ENCODE results near the gene PRUNE2.
"Not testable (repeated sequence)": the region's sequence is repeated elsewhere in the genome, so short reads cannot be mapped to it uniquely, and the experiment has no call there.

PRUNE2 gene

DNA sequence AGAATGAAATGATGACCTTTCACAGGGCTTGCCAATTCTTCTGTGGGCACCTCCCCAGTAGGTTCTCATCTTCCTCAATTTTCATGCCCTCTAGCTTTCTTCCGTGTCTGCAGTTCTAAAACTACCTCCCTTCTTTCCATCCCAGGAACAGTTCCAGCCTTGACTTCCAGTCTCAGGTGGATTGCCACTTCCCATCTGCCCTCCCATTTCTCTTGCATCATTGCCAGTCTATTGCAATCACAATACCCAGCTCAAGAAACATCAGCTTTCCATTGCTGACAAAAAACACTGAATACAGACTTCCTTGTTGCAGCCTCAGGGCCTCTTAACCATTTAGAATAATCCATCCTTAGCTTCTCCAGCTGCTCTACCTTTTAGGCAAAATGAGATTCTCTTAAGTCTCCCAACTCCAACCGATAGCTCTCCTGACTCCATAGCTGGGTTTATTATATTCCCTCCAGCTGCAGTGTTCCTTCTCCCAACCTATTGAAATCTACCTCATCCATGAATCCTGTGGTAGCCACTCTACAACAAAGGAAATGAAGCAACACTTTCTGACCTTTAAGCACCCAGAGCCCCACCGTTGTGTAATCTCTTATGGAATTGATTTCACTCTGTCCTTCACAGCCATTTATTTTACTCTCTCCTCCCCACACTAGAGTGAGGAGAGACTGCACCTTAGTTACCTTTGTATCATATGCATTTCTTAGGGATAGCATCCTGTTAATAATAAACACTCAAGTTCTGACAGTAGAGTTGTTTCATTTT lies 217.3 kb downstream of the PRUNE2 start:
- DNase-seq, result no peak

DNA sequence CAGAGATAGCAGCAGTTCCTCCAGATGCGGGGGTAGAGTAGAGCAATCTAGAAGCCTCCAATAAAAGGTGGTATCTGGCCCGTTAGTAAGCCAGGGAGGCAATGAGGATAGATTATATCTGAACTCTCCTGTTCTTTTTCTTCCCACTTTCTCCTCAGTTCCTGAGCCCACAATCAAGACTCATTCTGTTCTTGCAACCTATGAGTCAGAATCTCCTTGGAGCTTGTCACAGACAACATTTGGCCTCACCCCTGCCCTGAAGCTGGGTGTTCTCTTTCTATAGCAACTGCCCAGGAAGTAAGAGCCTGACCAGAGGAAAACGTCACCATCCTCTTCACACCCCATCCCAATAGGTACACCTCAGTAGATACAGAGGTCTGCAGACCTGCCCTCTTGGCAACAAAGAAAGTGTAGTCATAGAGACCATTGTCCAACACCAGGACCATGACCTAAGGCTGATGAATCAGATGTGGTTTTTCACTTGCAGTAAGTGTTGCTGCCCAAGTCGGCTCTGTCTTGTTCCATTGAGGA lies 218.0 kb downstream of the PRUNE2 start:
- no peak for DNase-seq

DNA sequence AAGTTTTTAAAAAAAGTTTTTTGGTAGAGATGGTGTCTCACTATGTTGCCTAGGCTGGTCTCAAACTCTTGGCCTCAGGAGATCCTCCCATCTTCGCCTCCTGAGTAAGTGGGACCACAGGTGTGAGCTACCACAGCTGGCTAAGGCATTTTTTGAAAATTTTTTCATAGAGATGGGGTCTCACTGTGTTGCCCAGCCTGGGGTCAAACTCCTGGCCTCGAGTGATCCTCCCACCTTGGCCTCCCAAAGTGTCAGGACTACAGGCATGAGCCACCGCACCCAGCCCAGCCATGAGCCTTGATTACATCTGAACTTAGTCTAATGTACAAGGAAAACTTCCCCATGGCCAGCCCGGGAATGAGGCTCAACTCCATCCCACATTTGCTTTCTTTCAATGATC lies 219.2 kb downstream of the PRUNE2 start:
- DNase-seq, result no peak

DNA sequence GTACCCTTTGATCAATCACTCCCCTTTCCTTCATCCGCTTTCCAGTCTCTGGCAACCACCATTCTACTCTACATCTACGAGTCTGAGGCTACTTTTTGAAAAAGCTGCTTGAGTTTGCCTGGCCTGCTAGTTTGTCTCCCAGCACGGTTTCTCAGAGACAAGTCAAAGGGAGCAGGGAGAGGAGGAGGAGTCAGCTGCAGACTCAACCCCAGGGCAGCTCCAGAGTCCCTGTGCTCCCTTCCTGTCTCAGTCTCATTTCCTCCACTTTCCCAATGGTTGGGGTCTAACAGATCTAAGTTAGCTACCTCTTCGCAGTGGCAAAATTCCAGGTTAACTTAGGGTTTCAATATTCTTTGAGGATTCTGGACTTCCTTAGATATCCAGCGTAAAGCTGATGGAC lies 221.7 kb downstream of the PRUNE2 start:
- DNase-seq, result no peak

DNA sequence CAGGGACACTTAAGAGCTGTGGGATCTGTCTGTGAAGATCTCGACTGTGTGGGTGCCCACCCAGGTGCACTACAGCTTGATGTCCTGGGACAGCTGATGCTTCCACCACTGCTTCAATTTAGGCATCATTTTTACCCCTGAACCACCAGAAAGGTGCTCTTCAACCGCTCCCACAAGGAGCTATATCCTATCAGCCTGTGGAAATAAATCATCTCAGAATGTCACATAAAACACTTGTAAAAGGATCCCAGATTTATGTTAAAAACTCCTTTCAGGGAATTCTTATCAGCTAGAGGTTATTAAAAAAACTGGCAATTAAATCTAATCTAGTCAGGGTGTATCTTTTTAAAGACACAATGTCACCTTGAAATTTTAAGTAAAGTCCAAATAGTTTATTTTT lies 224.4 kb downstream of the PRUNE2 start:
- no peak for DNase-seq

DNA sequence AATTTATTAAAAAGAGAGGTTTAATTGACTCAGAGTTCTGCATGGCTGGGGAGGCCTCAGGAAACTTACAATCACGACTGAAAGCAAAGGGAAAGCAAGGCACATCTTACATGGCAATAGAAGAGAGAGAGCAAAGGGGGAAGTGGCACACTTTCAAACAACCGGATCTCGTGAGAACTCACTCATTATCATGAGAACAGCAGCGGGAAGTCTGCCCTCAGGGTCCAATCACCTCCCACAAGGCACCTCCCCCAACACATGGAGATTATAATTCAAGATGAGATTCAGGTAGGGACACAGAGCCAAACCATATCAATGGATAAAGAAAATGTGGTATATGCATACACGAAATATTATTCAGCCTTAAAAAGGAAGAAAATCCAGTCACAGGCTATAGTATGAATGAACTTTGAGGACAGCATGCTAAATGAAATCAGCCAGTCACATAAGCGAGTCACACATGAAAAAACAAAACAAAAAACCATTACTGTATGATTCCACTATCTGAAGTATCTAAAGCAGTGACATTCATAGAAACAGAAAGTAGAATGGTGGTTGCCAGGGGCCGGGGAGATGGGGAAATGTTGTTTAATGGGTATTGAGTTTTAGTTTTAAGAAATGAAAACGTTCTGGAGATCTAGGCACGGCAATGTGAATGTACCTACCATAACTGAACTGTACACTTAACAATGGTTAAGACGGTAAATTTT lies 225.0 kb downstream of the PRUNE2 start:
- DNase-seq, result no peak

DNA sequence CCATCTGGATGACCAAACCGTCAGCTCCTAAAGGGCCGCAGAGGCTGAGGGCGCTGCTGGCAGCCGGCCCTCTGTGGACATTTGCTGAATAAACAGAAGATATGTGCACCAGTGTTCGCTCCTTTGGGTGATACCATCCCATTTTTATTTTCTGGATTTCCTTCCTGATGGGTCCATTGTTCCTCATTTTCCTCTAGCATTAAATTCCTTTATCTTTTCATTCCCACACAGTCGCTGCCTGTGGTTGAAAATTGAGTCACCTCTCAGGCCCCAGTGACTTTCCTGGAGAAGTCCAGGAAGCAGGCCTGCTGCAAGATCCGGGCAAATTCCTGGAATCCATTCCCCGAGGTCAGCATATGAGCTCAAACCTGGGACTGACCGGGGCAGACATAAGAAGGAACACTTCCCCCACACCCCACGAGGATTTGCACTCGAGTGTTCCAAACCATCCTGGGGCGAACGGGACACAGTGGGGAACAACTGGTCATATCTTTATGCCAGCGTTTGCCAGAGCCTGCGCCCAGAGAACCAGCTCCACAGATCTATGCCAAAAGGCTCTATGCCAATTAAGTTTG lies 228.3 kb downstream of the PRUNE2 start:
- DNase-seq, result no peak

DNA sequence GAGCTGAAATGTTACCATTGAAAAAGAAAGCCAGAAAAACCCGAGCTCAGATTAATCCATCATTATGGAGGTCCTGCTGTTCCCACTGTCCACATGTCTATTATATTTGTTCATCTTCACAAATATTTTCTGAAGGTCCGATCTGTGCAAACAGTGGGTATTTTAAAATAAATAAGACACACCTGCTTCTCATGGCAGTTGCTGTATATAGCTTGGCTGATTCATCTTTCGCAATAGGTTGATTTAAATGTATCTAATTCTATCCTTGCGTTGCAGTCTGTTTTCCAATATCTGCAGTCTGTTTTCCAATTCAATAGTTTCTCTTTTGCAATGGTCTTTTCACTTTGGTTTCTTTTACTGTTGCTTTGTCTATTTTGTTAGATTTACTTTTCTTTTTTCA lies 229.1 kb downstream of the PRUNE2 start:
- no peak for DNase-seq

DNA sequence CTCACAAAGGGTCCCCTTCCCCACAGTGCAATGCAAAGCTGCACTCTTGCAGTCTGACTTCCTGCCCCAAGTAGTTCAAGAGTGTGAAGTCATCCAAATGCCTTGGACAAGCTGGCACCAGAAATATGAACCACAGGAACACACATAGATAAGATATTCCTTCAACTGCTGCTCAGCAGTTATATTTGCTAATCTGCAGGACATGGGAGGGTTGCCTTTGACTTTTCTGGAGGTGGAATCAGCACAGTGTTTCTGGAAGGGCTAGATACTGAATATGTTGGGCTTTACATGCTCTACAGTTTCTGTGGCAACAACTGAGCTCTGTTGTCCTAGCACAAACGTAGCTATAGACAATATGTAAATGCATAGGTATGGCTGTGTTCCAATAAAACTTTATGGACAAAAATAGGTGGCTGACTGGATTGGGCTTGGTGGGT lies 238.4 kb downstream of the PRUNE2 start:
- no peak for DNase-seq

DNA sequence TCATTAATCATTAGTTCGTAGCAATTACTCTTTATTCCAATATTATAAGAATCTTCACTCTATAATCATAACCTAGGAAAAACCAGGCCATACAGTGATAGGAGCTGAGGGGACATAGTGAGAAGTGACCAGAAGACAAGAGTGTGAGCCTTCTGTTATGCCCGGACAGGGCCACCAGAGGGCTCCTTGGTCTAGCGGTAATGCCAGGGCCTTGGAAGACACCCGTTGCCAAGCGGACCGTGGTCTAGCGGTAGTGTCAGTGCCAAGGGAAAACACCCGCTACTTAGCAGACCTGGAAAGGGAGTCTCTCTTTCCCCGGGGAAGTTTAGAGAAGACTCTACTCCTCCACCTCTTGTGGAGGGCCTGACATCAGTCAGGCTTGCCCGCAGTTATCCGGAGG lies 239.9 kb downstream of the PRUNE2 start:
- not testable (repeated sequence) for DNase-seq

DNA sequence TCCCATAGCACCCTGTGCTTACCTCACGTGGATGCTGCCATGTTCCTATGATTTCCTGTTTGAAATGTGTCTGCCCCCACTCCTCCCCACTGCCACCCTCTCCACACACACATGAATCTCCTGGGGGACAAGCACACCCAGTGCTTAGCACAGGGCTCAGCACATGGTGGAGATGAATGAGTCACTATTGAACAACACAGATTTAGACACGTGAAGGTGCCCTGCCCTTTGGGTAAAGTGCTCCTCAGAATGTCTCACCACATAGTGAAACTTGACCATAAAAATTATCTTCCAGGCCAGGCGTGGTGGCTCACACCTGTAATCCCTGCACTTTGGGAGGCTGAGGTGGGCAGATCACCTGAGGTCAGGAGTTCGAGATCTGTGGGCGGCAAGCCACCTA lies 240.5 kb downstream of the PRUNE2 start:
- DNase-seq, result no peak

DNA sequence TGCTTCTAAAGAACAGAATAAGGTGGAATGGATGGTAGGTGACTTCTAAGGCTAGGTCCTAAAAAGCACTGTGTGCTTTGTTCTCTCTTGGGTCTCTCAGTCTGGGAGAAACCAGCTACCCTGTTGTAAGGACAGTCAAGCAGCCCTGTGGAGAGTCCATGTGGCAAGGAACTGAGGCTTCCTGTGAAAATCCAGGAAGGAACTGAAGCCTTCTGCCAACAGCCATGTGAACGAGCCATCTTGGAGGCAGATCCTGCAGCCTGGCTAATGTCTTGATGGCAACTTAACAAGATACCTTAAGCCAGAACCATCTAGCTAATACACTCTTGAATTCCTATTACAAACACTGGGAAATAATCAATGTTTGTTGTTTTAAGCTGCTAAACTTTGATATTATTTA lies 241.8 kb downstream of the PRUNE2 start:
- DNase-seq, result no peak

DNA sequence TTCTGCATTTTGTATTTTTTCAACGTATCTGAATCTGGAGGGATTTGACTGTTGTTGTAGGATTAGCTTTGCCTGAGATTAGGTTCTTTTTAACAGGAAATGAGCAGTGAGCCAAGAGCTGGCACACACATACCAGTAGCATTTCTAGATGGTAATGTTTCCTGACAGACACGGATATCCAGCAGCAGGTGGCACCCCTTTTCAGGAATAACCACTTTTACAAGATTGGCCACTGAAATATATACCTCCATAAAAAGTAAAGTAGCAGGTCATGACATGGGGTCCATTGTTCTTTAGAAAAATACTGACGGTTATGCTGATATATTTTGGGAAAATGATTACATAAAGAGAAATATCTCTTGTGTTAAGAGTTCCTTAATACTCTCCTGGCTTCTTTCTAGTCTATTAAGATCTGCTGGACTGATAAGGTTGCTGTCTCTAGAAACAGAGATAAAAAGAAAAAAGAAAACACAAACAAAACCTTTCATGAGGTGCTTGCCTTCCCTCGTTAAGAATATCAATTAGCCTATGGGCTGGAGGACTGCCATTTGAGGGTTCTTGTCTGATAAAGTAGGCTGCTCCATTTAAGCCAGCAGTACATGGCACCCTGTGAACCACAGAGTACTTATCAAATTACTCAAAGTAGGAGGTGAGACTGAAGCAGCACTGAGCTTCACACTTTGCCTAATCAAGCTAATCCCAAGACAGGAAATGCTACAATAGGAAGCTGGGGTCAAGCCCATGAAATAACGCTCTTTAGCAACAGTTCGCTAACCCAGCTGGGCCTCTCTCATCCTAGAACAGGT lies 243.2 kb downstream of the PRUNE2 start:
- DNase-seq, result no peak

DNA sequence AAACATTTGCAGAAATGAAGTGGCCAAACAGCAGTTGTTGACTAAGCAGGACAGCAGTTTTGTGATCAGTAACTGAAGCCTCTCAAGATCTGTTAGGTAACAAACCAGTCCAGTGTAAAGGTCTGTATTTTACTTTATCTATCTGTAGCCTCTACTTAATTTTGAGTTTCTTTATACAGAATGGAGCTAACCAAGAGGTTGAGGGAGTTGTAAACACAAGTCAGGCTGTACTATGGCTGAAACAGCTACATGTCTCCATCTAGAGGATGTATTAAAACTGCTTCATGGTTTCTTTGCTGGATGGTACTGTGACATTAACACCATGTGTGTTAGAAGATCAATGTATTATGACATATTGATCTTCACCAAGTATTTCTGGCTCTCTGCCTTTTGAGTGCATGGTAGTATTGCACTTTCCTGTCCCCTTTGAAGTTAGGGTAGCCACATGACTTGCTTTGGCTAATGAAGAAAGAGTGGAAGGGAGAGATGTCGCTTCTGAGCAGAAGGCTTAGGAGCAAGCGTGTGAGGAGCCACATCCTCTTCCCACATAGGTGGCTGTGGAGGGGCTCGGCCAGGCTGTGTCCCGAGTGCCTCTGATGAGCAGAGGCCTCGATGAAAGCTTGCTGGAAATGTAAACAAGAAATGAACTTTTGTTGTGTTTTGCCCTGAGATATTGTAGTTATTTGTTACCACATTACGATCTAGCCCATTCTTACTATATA lies 247.2 kb downstream of the PRUNE2 start:
- no peak for DNase-seq

DNA sequence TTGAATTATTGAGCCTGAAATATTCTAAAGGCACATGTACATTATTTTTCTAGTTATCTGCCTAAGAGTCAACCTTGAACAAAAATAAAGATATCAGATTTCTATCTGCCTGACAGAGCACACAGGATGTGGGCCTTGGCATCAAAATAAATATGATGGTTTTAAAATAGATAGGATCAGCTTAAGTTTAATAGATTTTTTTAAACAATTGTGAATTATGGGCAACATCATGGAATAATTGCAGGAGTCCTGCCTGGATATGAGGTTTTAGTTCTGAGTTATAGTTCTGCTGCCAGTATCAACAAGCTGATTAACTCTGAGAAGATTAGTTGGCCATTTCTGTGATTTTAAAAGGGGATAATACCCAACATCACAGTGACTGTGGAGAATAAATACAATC lies 248.6 kb downstream of the PRUNE2 start:
- no peak for DNase-seq

DNA sequence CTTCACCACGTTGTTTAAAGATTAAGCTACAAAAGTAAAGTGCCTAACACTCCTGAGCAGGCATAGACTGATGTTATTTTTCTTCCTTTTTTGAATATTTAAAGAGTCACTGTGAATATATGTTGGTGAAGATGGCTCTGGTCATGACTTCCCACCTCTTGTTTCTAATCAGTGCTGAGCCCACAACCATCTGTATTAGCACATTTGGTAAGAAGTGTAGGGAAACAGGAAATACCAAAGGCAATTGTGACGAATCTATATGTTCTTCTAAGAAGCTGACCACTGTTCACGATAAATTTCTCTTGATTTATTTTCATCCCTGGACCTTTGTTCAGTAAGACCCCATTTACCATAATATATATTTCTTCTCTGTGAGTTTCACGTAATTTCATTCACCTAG lies 249.9 kb downstream of the PRUNE2 start:
- DNase-seq, result no peak

DNA sequence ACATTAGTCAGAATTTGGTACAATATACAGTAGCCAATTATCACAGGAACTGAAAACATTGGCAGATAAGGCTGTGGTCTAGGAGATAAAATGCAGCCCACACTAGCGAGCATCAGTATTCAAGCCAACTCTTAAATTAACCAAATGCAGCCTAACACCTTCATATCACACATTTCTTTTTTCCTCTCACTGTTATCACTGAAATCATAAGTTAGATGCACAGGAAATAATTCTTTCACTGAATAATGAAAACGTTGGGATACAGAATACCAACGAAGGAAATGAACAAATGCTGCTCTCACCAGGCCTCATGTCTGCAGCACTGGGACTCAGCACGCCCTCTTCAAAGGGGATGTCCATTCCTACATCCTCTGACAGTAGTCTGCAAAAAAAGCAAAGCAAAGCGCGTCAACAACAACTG lies 250.8 kb downstream of the PRUNE2 start:
- no peak for DNase-seq

DNA sequence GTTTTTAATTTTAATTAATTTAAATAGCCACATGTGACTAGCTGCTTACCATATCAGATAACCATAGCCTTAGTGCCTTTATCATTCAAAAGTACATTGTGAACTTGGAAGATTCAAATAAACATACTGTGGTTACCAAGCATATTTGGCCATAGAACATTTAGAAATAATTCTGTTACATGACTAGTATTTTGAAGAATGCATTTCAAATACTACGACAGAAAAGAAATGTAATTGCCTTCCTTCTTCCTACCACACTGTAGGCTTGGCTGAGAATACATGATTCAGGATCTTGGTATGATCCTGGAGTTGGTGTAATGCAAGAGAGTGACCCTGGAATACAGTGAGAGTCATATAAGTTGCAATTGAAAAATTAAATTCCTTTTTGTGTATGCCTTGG lies 251.3 kb downstream of the PRUNE2 start:
- no peak for DNase-seq

DNA sequence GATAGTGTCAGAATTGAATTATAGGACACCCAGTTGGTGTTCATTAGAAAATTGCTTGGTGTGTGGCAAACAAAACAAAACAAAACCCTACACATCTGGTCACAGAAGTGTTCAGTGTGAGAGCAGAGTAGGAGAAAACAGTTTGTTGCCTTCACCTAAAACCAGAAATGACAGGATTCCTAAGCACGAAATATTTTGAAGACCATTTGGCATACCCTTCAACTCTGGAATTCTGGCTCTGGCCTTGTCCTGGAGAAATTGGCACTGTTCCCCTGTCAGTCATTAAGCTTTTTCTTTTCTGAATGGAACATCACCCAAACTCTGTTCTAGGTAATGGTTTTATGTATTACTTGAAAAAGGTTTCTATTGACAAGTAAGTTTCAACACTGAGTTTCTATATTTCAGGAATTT lies 251.9 kb downstream of the PRUNE2 start:
- no peak for DNase-seq

DNA sequence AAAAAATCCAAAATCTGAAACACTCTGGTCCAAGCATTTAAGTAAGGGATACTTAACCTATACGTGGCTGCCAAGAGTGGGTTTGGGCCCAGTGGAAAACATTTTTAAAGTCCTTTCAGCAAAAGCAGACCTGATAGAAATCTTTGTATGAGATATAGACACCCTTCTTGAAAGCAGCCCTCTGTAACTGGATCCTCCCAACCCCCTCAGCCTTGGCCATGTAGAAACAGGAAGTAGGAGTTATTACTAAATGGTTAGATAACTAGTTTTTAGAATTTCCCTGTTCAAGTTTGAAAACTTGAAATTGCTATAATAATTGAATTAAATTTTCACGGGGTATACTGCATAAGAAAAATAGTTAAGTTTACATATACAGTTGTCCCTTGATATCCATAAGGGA lies 253.0 kb downstream of the PRUNE2 start:
- DNase-seq, result no peak

DNA sequence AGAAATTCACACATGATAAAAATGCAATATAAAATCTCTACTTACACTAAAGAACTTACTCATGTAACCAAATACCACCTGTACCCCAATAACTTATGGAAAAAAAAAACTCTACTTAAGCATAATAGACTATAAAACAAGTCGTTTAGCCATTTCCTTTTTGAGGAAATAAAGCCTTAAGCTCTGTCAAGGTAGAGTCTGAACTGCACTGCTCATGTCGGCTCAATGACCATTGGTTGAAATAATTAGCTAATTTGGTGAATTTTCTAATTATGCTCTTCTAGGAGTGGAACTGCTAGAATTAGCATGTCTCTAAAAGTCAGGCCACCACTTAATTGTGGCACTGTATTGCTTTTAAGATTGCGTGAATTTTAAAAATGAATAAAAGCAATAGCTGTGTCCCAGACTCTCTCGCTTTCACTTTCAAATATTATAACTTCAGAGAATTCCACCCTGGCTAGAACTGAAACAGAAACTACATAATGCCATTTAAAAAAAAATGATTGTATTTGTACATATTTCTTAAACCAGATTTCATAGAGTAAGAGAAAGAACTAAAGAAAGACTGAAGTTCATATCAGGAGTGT lies 254.7 kb downstream of the PRUNE2 start:
- no peak for DNase-seq

DNA sequence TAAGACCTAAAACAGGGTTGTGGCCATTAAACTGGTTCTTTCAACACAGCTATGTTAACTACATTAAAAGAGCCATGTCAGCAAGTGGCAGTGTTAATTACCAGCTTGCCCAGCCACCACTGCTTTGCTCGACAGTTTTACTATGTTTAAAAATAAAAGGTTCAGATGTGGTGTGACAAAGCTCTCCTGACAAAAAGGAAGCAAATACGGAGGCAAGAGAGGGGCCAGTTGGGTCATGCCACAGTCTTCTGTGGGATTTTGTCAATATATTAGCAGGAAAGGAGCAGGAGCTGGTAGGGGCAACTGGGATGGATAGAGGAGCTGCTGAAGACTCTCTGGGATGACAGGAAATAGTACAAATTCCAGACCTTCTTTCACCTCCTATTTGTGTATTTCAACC lies 255.2 kb downstream of the PRUNE2 start:
- DNase-seq, result no peak

All from NCI-H446 treated with DMSO at 0.1 percent for 48 hours (cell line).